Dendritic cell treated with granulocyte-macrophage colony-stimulating factor and Interleukin-4, amounts not matched to agents 40 ng/mL and 50 ng/mL, for 4 days (primary cell): ENCODE results near the gene AHNAK2.

Experiments used
- H3K27ac Mint-ChIP-seq: one replicate; pipeline ENCODE4 v1.8.0; 2022; ENCODE audit warnings: mild to moderate bottlenecking, mixed read lengths
- H3K27me3 Mint-ChIP-seq: one replicate; pipeline ENCODE4 v1.8.0; 2022; ENCODE audit warnings: mild to moderate bottlenecking, mixed read lengths
- H3K36me3 Mint-ChIP-seq: one replicate; pipeline ENCODE4 v1.8.0; 2022; ENCODE audit warnings: low read depth, mixed read lengths
- H3K4me1 Mint-ChIP-seq: one replicate; pipeline ENCODE4 v1.8.0; 2022; ENCODE audit warnings: low read depth, mixed read lengths
- H3K4me3 Mint-ChIP-seq: one replicate; pipeline ENCODE4 v1.8.0; 2022; ENCODE audit warnings: mild to moderate bottlenecking, moderate library complexity, mixed read lengths
- H3K9me3 Mint-ChIP-seq: one replicate; pipeline ENCODE4 v1.8.0; 2022; ENCODE audit warnings: mixed read lengths
- intact Hi-C: fragments of 100-400 bp; cut with micrococcal nuclease; formaldehyde crosslinking; loops from one replicate; pipeline ENCODE4 v1.15.0; 2022

AHNAK2 gene

DNA sequence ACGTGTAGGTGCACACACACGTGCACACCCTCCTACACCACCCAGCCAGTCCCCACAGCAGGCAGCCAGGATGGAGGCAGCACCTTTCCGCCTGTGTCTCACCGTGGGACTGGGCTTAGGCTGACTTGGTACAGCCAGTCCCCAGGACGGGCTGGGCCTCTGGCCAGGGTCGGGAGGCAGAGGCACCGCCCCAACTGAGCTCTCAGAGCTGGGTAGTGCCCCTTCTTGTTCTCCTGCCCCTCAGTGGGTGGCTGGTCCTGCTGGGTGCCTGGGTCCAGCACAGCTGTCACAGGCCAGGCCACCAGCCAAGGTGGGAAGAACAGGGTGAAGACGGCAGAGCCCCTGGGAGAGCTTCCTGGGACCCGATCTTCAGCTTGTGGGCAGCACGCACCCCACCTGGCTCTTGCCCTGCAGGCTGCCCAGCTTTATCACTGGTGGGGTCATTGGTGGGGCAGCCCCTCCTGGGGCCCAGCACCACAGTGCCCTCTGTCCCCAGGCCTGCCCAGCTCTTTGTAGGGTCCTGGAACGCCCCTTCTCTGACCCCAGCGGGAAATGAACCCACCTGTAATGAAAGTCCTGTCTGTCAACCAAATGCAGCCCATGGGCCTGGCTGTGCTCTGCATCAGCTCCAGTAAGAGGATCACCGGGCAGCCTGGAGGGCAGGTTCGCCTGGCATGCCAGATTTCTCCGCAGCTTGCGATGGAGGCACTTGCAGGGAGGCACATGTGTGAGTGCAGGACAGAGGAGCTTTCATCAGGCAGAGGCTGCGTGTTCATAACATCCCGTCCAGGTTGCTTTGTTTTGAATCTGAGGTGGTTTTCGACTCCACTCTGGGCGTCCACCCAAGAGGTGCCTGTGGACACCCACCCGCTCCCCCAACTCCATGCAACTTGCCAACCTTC, 28.0 kb upstream of the AHNAK2 start:
- peaks cover 46% of the 10 kb centered on the region for H3K36me3 Mint-ChIP-seq
- no peaks in the 10 kb centered on the region for H3K9me3 Mint-ChIP-seq
- H3K4me1 Mint-ChIP-seq: no peaks in the 10 kb centered on the region
- no peak overlapping the region for H3K4me3 Mint-ChIP-seq
- no peak overlapping the region for H3K27ac Mint-ChIP-seq
- H3K27me3 Mint-ChIP-seq: no peaks in the 10 kb centered on the region
- intact Hi-C loops: no loop called here

GRCh38 chr14:105005329-105005928, 27.3 kb upstream of the AHNAK2 start:
- H3K27me3 Mint-ChIP-seq: no peaks in the 10 kb centered on the region
- H3K27ac Mint-ChIP-seq: no peak overlapping the region
- no peaks in the 10 kb centered on the region for H3K4me1 Mint-ChIP-seq
- H3K36me3 Mint-ChIP-seq: peaks cover 38% of the 10 kb centered on the region
- intact Hi-C loops: no loop called here
- H3K4me3 Mint-ChIP-seq: no peak overlapping the region
- no peaks in the 10 kb centered on the region for H3K9me3 Mint-ChIP-seq

- Mint-ChIP-seq H3K27ac (no peak overlapping the region), H3K27me3 (no peaks in the 10 kb centered on the region), H3K36me3 (peaks cover 5% of the 10 kb centered on the region), H3K4me1 (no peaks in the 10 kb centered on the region), H3K9me3 (no peaks in the 10 kb centered on the region), H3K4me3 (no peak overlapping the region)
- intact Hi-C loops: no loop called here
Measured at GRCh38 chr14:104999361-104999760, 21.2 kb upstream of the AHNAK2 start.

DNA sequence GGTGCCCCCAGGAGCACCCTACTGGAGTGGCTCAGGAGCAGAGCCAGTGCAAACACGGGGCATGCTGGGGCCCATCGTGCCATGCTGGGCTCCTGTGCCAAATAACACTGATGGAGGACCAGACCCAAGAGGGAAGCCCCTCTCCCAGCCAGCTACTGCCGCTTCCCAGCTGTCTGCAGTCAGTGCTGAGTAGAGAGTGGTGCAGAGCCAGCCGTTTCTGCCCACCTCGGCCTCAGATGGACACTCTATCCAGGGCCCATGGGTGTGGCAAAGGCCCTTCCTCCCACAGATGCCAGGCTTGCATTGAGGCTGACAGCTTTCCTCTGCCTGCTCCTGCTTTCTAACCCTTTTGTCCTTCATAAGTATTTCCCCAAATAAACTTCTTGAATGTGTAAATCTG, 20.6 kb upstream of the AHNAK2 start:
- Mint-ChIP-seq H3K36me3 (peaks cover 9% of the 10 kb centered on the region), H3K4me1 (no peaks in the 10 kb centered on the region), H3K9me3 (no peaks in the 10 kb centered on the region), H3K27ac (no peak overlapping the region), H3K27me3 (no peaks in the 10 kb centered on the region), H3K4me3 (no peak overlapping the region)
- intact Hi-C loops: no loop called here

- no peaks in the 10 kb centered on the region for H3K4me1 Mint-ChIP-seq
- no peak overlapping the region for H3K4me3 Mint-ChIP-seq
- H3K27ac Mint-ChIP-seq: no peak overlapping the region
- H3K27me3 Mint-ChIP-seq: no peaks in the 10 kb centered on the region
- H3K36me3 Mint-ChIP-seq: peaks cover 21% of the 10 kb centered on the region
- H3K9me3 Mint-ChIP-seq: no peaks in the 10 kb centered on the region
- intact Hi-C loops: no loop called here
Measured at GRCh38 chr14:104996483-104996882, 18.3 kb upstream of the AHNAK2 start.

- Mint-ChIP-seq H3K9me3 (no peaks in the 10 kb centered on the region), H3K4me1 (no peaks in the 10 kb centered on the region), H3K4me3 (no peak overlapping the region), H3K27ac (no peak overlapping the region), H3K36me3 (peaks cover 21% of the 10 kb centered on the region), H3K27me3 (no peaks in the 10 kb centered on the region)
- intact Hi-C loops: no loop called here
Measured at GRCh38 chr14:104996032-104996431, 17.9 kb upstream of the AHNAK2 start.

DNA sequence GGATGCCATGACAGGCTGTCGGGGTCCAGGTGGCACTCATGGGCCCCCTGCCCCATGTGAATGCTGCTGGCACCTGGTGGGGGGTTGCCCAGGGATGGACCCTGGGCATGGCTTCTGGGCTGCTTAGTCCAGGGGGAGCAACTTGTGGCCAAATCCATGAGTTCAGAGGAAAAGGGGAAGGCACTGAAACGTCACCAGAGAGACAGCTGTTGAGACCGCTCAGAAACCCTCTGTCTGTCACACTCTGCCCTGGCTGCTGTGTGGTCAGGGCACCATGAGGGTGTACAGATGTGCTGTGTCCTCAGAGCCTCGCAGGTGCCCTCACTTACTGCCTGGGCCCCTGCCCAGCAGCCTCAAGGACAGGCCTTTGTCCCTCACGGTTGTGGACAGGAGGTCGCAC, 16.8 kb upstream of the AHNAK2 start:
- H3K9me3 Mint-ChIP-seq: no peaks in the 10 kb centered on the region
- no peak overlapping the region for H3K27ac Mint-ChIP-seq
- H3K4me1 Mint-ChIP-seq: no peaks in the 10 kb centered on the region
- intact Hi-C loops: no loop called here
- H3K36me3 Mint-ChIP-seq: peaks cover 20% of the 10 kb centered on the region
- no peak overlapping the region for H3K4me3 Mint-ChIP-seq
- no peaks in the 10 kb centered on the region for H3K27me3 Mint-ChIP-seq

DNA sequence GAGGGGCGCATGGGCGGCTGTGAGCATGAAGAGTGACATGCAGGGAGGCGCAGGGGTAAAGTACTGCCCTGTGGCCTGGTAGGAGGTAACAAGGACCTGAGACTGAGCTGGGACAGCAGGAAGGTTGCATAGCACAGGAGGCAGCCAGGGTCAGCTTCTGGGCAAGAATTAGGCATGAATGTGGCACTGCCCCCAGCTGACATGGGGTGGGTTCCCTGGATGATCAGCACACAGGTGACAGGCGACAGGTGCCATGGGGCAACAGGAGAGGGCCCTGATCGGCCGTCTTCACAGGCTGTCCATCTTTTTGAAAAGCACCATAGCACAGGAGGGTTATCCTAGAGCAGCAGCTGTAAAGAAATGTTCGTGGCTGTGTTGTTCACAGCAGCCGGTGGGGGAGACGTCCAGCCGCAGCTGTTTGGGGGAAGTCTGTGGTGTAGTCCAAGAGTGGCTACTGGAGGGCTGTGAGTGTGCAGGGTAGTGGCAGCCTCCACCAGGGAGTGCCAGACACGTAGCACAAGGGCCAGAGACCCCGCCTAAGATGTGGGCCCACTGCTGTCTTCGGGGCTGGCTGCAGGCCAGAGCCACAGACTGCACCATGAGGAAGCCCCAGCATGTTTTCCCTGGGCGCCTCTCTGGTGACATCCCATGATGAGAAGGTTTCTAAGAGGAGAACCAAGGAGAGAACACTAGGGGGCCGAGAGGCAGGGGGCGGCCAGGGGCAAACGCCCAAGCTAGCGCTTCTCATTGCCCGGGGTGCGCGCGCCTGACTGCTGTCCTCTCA, 15.8 kb upstream of the AHNAK2 start:
- Mint-ChIP-seq H3K36me3 (peaks cover 16% of the 10 kb centered on the region), H3K4me1 (no peaks in the 10 kb centered on the region), H3K27ac (no peak overlapping the region)

DNA sequence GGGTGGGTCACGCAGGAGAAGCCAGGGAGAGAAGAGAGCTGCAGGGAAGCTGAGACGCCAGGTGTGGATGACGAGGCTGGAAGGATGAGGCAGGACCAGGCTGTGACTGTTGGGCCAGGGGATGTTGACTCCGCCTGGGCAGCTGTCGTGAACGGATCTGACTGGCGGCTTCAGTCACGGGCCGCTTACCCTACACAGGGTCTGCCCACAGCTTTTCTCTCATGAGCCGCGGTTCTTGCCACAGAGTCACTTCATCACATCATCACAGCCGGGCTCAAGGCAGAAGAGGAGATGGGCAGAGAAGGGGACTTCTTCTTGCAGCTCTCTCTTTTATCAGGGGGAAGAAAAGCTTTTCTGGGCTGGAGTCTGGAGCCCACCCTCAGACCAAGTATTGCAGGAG, 15.1 kb upstream of the AHNAK2 start:
- peaks cover 16% of the 10 kb centered on the region for H3K36me3 Mint-ChIP-seq
- H3K4me1 Mint-ChIP-seq: no peaks in the 10 kb centered on the region
- H3K27ac Mint-ChIP-seq: no peak overlapping the region
- intact Hi-C loops: no loop called here
- no peaks in the 10 kb centered on the region for H3K27me3 Mint-ChIP-seq
- no peaks in the 10 kb centered on the region for H3K9me3 Mint-ChIP-seq
- no peak overlapping the region for H3K4me3 Mint-ChIP-seq

More for the DNA sequence above, 15.8 kb upstream of the AHNAK2 start:
- no peak overlapping the region for H3K4me3 Mint-ChIP-seq
- intact Hi-C loops: no loop called here
- H3K9me3 Mint-ChIP-seq: no peaks in the 10 kb centered on the region
- no peaks in the 10 kb centered on the region for H3K27me3 Mint-ChIP-seq

DNA sequence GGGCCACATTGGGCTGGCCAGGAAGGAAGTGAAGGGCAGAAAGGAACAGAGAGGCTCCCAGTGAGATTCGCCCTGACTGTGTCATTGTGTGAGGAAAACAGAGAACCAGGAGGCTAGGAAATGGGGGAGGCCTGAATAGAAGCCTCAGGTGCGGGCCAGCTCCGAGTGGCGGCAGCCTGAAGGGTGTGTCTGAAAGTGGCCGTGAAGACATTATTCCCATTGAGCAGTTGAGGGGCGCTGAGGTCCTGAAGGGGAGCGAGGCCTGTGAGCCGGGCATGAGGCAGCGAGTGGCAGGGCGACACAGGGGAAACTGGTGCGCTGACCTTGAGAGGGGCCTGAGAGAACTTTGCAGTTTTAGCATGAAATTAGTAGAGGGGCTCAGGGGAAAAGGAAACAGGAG, 14.3 kb upstream of the AHNAK2 start:
- peaks cover 16% of the 10 kb centered on the region for H3K36me3 Mint-ChIP-seq
- no peak overlapping the region for H3K27ac Mint-ChIP-seq
- intact Hi-C loops: no loop called here
- no peak overlapping the region for H3K4me3 Mint-ChIP-seq
- H3K27me3 Mint-ChIP-seq: no peaks in the 10 kb centered on the region
- no peaks in the 10 kb centered on the region for H3K9me3 Mint-ChIP-seq
- H3K4me1 Mint-ChIP-seq: peaks cover under 1% of the 10 kb centered on the region

- no peaks in the 10 kb centered on the region for H3K9me3 Mint-ChIP-seq
- H3K4me1 Mint-ChIP-seq: peaks cover 7% of the 10 kb centered on the region
- no peak overlapping the region for H3K4me3 Mint-ChIP-seq
- no peak overlapping the region for H3K27ac Mint-ChIP-seq
- peaks cover 16% of the 10 kb centered on the region for H3K36me3 Mint-ChIP-seq
- intact Hi-C loops: no loop called here
- H3K27me3 Mint-ChIP-seq: peaks cover 5% of the 10 kb centered on the region
Measured at GRCh38 chr14:104991896-104992230, 13.7 kb upstream of the AHNAK2 start.

DNA sequence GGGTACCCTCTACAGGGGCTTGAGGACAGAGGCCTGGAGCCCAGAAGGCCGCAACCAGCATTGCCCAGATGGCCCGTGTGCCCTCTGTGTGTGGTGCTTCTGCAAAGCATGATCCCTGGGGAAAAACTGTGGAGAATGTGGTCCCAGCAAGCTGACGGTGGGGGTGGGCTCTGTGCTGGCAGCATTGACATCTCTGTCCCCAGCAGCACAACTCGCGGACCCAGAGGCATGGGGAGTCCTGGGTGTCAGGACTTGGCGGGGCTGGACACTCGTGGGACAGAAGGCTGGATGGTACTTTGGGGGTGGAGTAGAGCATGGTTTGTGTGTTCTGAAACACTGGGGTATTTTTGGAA, 11.8 kb upstream of the AHNAK2 start:
- Mint-ChIP-seq H3K9me3 (no peaks in the 10 kb centered on the region), H3K4me1 (peaks cover 18% of the 10 kb centered on the region), H3K27me3 (peaks cover 12% of the 10 kb centered on the region), H3K27ac (no peak overlapping the region), H3K36me3 (peaks cover 16% of the 10 kb centered on the region), H3K4me3 (no peak overlapping the region)
- intact Hi-C loops: no loop called here

DNA sequence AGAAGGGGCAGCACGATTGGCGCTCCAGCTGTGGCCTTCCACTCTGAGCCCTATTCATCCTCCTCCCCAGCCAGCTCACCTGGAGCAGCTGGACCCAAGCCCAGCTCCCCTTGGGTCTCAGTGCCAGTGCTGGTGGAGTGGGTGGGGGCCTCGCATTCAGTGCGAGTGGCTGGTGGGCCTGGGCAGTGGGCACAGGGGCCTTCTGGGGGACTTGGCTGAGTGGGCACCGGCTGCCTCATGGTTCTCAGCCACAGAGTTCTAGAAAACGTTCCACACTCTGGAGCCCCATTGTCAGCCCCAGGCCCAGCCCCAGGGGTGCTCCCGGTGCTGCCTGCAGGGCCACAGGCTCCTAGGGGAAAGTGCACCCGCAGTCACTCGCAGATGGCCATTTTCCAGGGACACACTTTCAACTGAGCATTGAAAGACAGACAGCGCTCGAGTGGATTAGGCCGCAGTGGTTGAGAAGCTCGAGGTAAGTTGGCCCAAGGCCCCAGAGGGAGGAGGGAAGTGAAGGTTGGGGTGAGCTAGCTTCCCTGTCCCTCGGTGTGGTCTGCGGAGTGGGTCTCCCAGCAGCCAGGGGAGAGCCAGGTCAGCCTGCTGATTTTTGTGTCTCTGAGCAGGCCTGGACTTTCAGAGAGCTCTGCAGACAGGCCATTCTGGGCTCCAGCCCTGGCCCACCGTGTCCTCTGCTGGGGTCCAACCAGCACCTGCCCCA, 11.2 kb upstream of the AHNAK2 start:
- Mint-ChIP-seq H3K36me3 (peaks cover 16% of the 10 kb centered on the region), H3K4me1 (peaks cover 23% of the 10 kb centered on the region), H3K9me3 (no peaks in the 10 kb centered on the region), H3K4me3 (no peak overlapping the region), H3K27ac (no peak overlapping the region), H3K27me3 (peaks cover 17% of the 10 kb centered on the region)
- intact Hi-C loops: no loop called here
